ENCODE results near the gene IYD. TPM values are rescaled to one million over a fixed set of nuclear protein-coding genes. Genes with fewer than 3 reads are reported as not detected.

IYD gene
- total and polyA plus RNA-seq, 2 donors from 2014 or later: 2.3 to 6.0 TPM

- FAIRE-seq (no peak), DNase-seq (no peak)
- Histone ChIP-seq H3K9me3 (ENCODE audit: control insufficient read depth in 2 of 3, insufficient read depth in 1 of 3, low read length in 3 of 3) (no peaks in the 10 kb centered on the region), H3K9ac (ENCODE audit: low read length in 3 of 3) (no peak overlapping the region), H3K36me3 (ENCODE audit: control insufficient read depth in 2 of 3, insufficient read depth in 3 of 3, low read length in 3 of 3) (no peaks in the 10 kb centered on the region), H3K4me1 (ENCODE audit: control insufficient read depth in 2 of 3, insufficient read depth in 2 of 3, low read depth in 1 of 3, low read length in 3 of 3) (peaks cover 12 to 15% (median 13%) of the 10 kb centered on the region in 3 donors), H3K27ac (ENCODE audit: low read depth in 2 of 2, low read length in 2 of 2) (no peak overlapping the region), H3K4me3 (ENCODE audit: low read length in 3 of 3) (no peak overlapping the region), H3K27me3 (ENCODE audit: control insufficient read depth, insufficient read depth, low read length) (no peaks in the 10 kb centered on the region)
- intact Hi-C loops (cut with DNase I): loop anchor here (10.0 kb wide), 1 partner anchor 401 kb away; no protein-coding TSS in a partner anchor
- TF ChIP-seq CTCF (IDR thresholded peaks at IDR 0.05; ENCODE audit: borderline replicate concordance, extremely low read depth, insufficient read depth): no peak
Observed at GRCh38 chr6:150413781-150414281, 45.0 kb downstream of the IYD start.

- no peak for TF ChIP-seq CTCF (IDR thresholded peaks at IDR 0.05; ENCODE audit: borderline replicate concordance, extremely low read depth, insufficient read depth)
- Histone ChIP-seq H3K9me3 (ENCODE audit: control insufficient read depth in 2 of 3, insufficient read depth in 1 of 3, low read length in 3 of 3) (no peaks in the 10 kb centered on the region), H3K9ac (ENCODE audit: low read length in 3 of 3) (no peak overlapping the region), H3K36me3 (ENCODE audit: control insufficient read depth in 2 of 3, insufficient read depth in 3 of 3, low read length in 3 of 3) (no peaks in the 10 kb centered on the region), H3K4me1 (ENCODE audit: control insufficient read depth in 2 of 3, insufficient read depth in 2 of 3, low read depth in 1 of 3, low read length in 3 of 3) (peaks cover 0 to 3% (median 0%) of the 10 kb centered on the region in 3 donors), H3K4me3 (ENCODE audit: low read length in 3 of 3) (no peak overlapping the region), H3K27me3 (ENCODE audit: control insufficient read depth, insufficient read depth, low read length) (no peaks in the 10 kb centered on the region), H3K27ac (ENCODE audit: low read depth in 2 of 2, low read length in 2 of 2) (no peak overlapping the region)
- FAIRE-seq (no peak), DNase-seq (no peak)
- intact Hi-C loops (cut with DNase I): loop anchor here (10.0 kb wide), 1 partner anchor 399 kb away; no protein-coding TSS in a partner anchor
Observed at GRCh38 chr6:150416128-150416527, 47.3 kb downstream of the IYD start.

GRCh38 chr6:150417250-150417649 lies 48.4 kb downstream of the IYD start:
- no peak overlapping the region for H3K4me3 ChIP-seq (ENCODE audit: low read length in 3 of 3)
- peaks cover 0 to 3% (median 0%) of the 10 kb centered on the region in 3 donors for H3K4me1 ChIP-seq (ENCODE audit: control insufficient read depth in 2 of 3, insufficient read depth in 2 of 3, low read depth in 1 of 3, low read length in 3 of 3)
- no peak overlapping the region for H3K27ac ChIP-seq (ENCODE audit: low read depth in 2 of 2, low read length in 2 of 2)
- TF ChIP-seq CTCF (IDR thresholded peaks at IDR 0.05; ENCODE audit: borderline replicate concordance, extremely low read depth, insufficient read depth): no peak
- H3K9me3 ChIP-seq (ENCODE audit: control insufficient read depth in 2 of 3, insufficient read depth in 1 of 3, low read length in 3 of 3): no peaks in the 10 kb centered on the region
- no peaks in the 10 kb centered on the region for H3K27me3 ChIP-seq (ENCODE audit: control insufficient read depth, insufficient read depth, low read length)
- H3K9ac ChIP-seq (ENCODE audit: low read length in 3 of 3): no peak overlapping the region
- DNase-seq (peak in 1 of 5 donors; percentile 52), FAIRE-seq (no peak)
- intact Hi-C loops (cut with DNase I): loop anchor here (10.0 kb wide), 1 partner anchor 398 kb away; no protein-coding TSS in a partner anchor
- H3K36me3 ChIP-seq (ENCODE audit: control insufficient read depth in 2 of 3, insufficient read depth in 3 of 3, low read length in 3 of 3): no peaks in the 10 kb centered on the region
